ENCODE measurements around the gene HOXD8. TPM values are rescaled to one million over a fixed set of nuclear protein-coding genes. Genes with fewer than 3 reads are reported as not detected.

Gene HOXD8
- total and polyA plus RNA-seq, 4 donors: 0.34 to 1.6 (median 1.0) TPM

DNA sequence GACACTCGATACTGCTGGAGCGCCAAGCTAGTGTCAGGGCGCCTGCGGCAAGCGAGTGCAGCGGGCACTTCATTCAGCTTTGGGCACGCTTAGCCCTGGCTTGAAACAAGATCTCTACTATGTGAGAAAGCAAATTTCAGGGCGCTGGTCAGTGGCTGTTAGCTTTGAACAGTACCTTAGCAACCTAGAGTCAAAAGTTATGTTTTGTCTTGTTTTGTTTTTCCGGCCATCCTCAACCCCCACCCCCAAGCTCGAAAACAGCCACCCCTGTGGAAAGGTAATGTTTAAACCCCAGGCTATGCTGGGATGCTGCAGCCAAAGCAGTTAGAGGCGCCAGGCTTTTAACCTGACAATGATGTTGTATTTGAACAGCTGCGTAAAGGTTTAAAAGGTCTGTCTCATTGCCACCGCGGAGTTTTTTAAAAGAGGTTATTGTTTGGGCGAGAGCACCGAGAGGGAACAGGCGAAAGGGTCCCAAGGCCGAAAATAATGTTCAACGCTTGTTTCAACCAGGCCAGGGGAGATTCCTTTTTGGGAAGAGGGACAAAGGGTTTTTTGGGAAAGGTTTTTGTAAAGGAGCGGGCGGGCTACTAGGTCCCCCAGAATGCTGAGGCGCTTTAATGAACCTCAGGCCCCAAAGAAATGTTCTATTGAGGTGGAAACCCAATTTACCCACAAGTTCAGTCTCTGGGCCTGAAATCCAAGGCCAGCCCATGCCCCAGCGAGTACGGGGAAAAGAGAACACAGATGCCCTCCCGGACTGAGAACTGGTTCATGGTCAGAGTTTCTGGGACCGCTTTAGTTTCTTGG, 15.2 kb upstream of the HOXD8 start:
- H3K9me3 ChIP-seq (ENCODE audit: control insufficient read depth in 4 of 4, insufficient read depth in 3 of 4, low read length in 3 of 4): peaks cover 0 to 22% (median 0%) of the 10 kb centered on the region in 4 donors
- no peak overlapping the region for H3K9ac ChIP-seq (ENCODE audit: insufficient read depth in 1 of 2, low read length in 2 of 2)
- H3K27me3 ChIP-seq (ENCODE audit: control insufficient read depth in 3 of 3, insufficient read depth in 3 of 3, low read length in 2 of 3): peaks cover 43 to 99% (median 98%) of the 10 kb centered on the region in 3 donors
- no peaks in the 10 kb centered on the region for H3K36me3 ChIP-seq (ENCODE audit: control insufficient read depth in 4 of 4, insufficient read depth in 4 of 4, low read length in 4 of 4)
- TF ChIP-seq CTCF (IDR thresholded peaks at IDR 0.05; ENCODE audit: control extremely low read depth, extremely low read depth): no peak
- ATAC-seq (ENCODE audit: insufficient read depth, low FRiP score) (no peak), DNase-seq (no peak)
- 9 to 11% methylated on average over 26 of the region's 26 CpGs for WGBS, 2 donors
- no peak overlapping the region for H3K27ac ChIP-seq (ENCODE audit: low read depth in 1 of 2, low read length in 1 of 2)
- H3K4me3 ChIP-seq: no peak overlapping the region
- H3K4me1 ChIP-seq (ENCODE audit: control insufficient read depth in 5 of 5, insufficient read depth in 5 of 5, low read length in 5 of 5): peaks cover 0 to 6% (median 0%) of the 10 kb centered on the region in 5 donors

DNA sequence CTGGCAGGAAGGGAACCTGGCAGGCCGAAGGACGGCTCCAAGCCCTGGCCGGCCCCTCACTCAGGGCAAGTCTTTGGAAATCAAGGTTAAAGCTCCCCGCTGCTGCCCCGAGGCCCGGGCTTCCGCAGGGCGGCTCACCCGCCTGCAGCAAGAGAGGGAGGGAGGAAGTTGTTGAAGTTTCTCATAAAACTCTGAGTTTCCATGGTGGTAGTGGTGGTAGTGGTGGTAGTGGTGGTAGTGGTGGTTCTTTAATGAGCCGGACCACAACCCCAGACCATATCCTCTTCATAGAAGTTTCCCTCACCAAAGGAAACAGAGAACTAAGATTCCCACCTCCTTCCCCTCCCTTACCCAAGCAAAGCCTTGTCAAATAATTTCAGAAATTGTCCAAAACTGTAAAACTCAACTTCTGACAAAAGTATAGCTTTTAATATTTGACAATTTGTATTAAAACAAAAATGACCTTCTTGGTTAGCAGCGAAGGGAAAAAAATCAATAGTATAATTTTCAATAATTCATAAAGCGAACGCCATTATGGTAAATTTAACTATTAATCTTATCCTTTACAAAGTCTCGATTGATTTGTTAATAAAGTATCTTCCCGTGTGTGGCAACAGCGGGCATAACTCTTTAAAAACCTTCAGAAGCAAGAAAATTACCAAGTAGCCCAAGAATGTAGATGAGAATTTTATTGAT, 14.4 kb upstream of the HOXD8 start:
- DNase-seq (no peak), ATAC-seq (ENCODE audit: insufficient read depth, low FRiP score) (no peak)
- H3K27me3 ChIP-seq (ENCODE audit: control insufficient read depth in 3 of 3, insufficient read depth in 3 of 3, low read length in 2 of 3): peaks cover 45 to 99% (median 98%) of the 10 kb centered on the region in 3 donors
- TF ChIP-seq CTCF (IDR thresholded peaks at IDR 0.05; ENCODE audit: control extremely low read depth, extremely low read depth): no peak
- H3K9ac ChIP-seq (ENCODE audit: insufficient read depth in 1 of 2, low read length in 2 of 2): no peak overlapping the region
- peaks cover 0 to 22% (median 0%) of the 10 kb centered on the region in 4 donors for H3K9me3 ChIP-seq (ENCODE audit: control insufficient read depth in 4 of 4, insufficient read depth in 3 of 4, low read length in 3 of 4)
- no peaks in the 10 kb centered on the region for H3K36me3 ChIP-seq (ENCODE audit: control insufficient read depth in 4 of 4, insufficient read depth in 4 of 4, low read length in 4 of 4)
- H3K27ac ChIP-seq (ENCODE audit: low read depth in 1 of 2, low read length in 1 of 2): no peak overlapping the region
- no peak overlapping the region for H3K4me3 ChIP-seq
- peaks cover 0 to 6% (median 0%) of the 10 kb centered on the region in 5 donors for H3K4me1 ChIP-seq (ENCODE audit: control insufficient read depth in 5 of 5, insufficient read depth in 5 of 5, low read length in 5 of 5)
- WGBS, 2 donors: 11 to 19% methylated on average over 16 of the region's 16 CpGs

DNA sequence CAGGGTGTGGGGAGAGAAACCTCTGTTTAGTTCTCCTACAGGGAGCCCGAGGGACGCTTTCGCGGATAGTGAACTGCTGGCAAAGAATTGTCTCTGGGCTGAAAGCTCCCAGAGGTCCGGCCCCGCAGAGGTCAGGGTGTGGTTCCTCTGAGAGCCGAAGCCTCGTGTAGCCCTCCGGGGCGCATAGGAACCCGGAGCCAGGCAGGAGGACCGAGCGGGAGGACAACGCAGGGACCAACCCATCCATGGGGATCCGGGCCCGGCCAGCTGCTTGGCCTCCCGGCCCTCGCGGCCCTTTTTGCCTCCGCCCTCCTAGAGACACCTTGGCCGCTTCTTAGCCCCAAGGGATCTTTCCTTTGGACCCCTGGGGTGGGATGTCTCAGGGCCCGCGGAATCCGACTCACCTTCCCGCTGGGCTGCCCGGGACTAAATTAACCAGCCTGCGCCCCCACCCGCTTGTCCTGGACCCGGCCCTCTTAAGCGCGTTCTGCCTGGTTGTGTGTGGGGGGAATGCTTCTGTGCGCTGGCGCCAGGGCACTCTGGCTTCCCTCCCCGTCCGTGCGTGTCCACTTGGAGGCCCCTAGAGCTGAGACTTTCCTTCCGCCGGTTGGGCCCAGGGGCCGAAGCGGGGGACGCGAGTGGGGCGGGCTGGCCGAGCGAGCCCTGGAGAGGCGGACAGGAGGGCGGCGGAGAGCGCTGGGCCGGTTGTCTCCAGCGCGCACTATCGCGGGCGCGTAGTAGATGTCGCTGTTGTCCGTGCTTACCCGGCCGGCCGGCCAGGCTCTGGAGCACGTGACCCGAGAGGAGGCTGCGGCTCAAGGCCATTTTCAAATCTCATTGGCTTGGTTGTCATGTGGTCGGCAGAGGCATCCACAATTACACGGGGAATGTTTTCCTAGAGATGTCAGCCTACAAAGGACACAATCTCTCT, 13.4 kb upstream of the HOXD8 start, which contains the start of gene HOXD10:
Gene HOXD10 (plus strand): TSS at position 896 of the 931 bp plus-strand sequence. CDS start 56 bp downstream, outside the sequence.
- ATAC-seq (ENCODE audit: insufficient read depth, low FRiP score) (peak; percentile 34), DNase-seq (peak in 1 of 3 donors; percentile 68)
- Histone ChIP-seq H3K36me3 (ENCODE audit: control insufficient read depth in 4 of 4, insufficient read depth in 4 of 4, low read length in 4 of 4) (no peaks in the 10 kb centered on the region), H3K4me1 (ENCODE audit: control insufficient read depth in 5 of 5, insufficient read depth in 5 of 5, low read length in 5 of 5) (peaks cover 0 to 6% (median 0%) of the 10 kb centered on the region in 5 donors), H3K27ac (ENCODE audit: low read depth in 1 of 2, low read length in 1 of 2) (no peak within 1 kb of the TSS), H3K9ac (ENCODE audit: insufficient read depth in 1 of 2, low read length in 2 of 2) (no peak within 1 kb of the TSS), H3K27me3 (ENCODE audit: control insufficient read depth in 3 of 3, insufficient read depth in 3 of 3, low read length in 2 of 3) (peaks cover 36 to 99% (median 98%) of the 10 kb centered on the region in 3 donors), H3K4me3 (no peak within 1 kb of the TSS), H3K9me3 (ENCODE audit: control insufficient read depth in 4 of 4, insufficient read depth in 3 of 4, low read length in 3 of 4) (peaks cover 0 to 22% (median 0%) of the 10 kb centered on the region in 4 donors)
- 5 to 8% methylated on average over 64 to 66 of the region's 66 CpGs for WGBS, 2 donors
- no peak for TF ChIP-seq CTCF (IDR thresholded peaks at IDR 0.05; ENCODE audit: control extremely low read depth, extremely low read depth)

Data from lung (tissue), 12 donors.